Urothelium cell line (cell line): ENCODE data around the gene TRIP10.
"Not testable (repeated sequence)": the region's sequence is repeated elsewhere in the genome, so short reads cannot be mapped to it uniquely, and the experiment has no call there.

ENCODE experiments used
- DNase-seq: peaks from one replicate; pipeline ENCODE4 v3.0.0; 2011; ENCODE audit warnings: low spot score, mixed read lengths
- FAIRE-seq: peaks from 2 replicates; lab custom pipeline; 2011; peaks lifted over from hg19 to GRCh38; lab: Jason Lieb, UNC

The TRIP10 gene

GRCh38 chr19:6767081-6767356 lies 27.5 kb downstream of the TRIP10 start:
- no peak for FAIRE-seq
- no peak for DNase-seq

- DNase-seq (peak; percentile 35), FAIRE-seq (no peak)
These were observed 28.1 kb downstream of the TRIP10 start, which contains the start of gene SH2D3A for GRCh38 chr19:6767357-6768235. TSS of gene SH2D3A (minus strand) at chr19:6767435. CDS start at chr19:6763748, 3,687 bp downstream.

GRCh38 chr19:6768236-6768785 lies 28.8 kb downstream of the TRIP10 start:
- DNase-seq (no peak), FAIRE-seq (no peak)

GRCh38 chr19:6769006-6769619 lies 29.6 kb downstream of the TRIP10 start:
- no peak for DNase-seq
- no peak for FAIRE-seq

GRCh38 chr19:6771648-6772027 lies 32.2 kb downstream of the TRIP10 start:
- DNase-seq, FAIRE-seq: not testable (repeated sequence)

GRCh38 chr19:6772028-6772865 lies 32.8 kb downstream of the TRIP10 start, which contains the start of gene VAV1:
TSS of gene VAV1 (plus strand) at chr19:6772708. CDS start at chr19:6772808, 100 bp downstream.
- FAIRE-seq (no peak), DNase-seq (no peak)

GRCh38 chr19:6772866-6773322 lies 33.4 kb downstream of the TRIP10 start:
- FAIRE-seq (no peak), DNase-seq (no peak)

GRCh38 chr19:6773323-6773931 lies 33.9 kb downstream of the TRIP10 start:
- FAIRE-seq: no peak
- DNase-seq: no peak

- DNase-seq (no peak), FAIRE-seq (no peak)
These were observed 35.6 kb downstream of the TRIP10 start for GRCh38 chr19:6774821-6775707.

GRCh38 chr19:6776045-6776444 lies 36.6 kb downstream of the TRIP10 start:
- not testable (repeated sequence) for DNase-seq, FAIRE-seq

GRCh38 chr19:6776999-6777398 lies 37.5 kb downstream of the TRIP10 start:
- FAIRE-seq: no peak
- no peak for DNase-seq

- FAIRE-seq (no peak), DNase-seq (no peak)
These were observed 38.0 kb downstream of the TRIP10 start for GRCh38 chr19:6777434-6777833.

- DNase-seq: no peak
- FAIRE-seq: no peak
These were observed 38.9 kb downstream of the TRIP10 start for GRCh38 chr19:6778386-6778785.

- no peak for FAIRE-seq
- no peak for DNase-seq
These were observed 39.7 kb downstream of the TRIP10 start for GRCh38 chr19:6779206-6779605.

- DNase-seq (no peak), FAIRE-seq (no peak)
These were observed 47.9 kb downstream of the TRIP10 start for GRCh38 chr19:6787393-6787792.

- DNase-seq (no peak), FAIRE-seq (no peak)
These were observed 49.4 kb downstream of the TRIP10 start for GRCh38 chr19:6788896-6789295.

- no peak for FAIRE-seq
- DNase-seq: no peak
These were observed 51.0 kb downstream of the TRIP10 start for GRCh38 chr19:6790194-6791128.

GRCh38 chr19:6791237-6791636 lies 51.8 kb downstream of the TRIP10 start:
- no peak for DNase-seq
- FAIRE-seq: no peak
